ENCODE results near the gene LRRN3. TPM values are rescaled to one million over a fixed set of nuclear protein-coding genes. Genes with fewer than 3 reads are reported as not detected.

LRRN3 gene
- total and polyA plus RNA-seq, 2 experiments from 2014 or later: 0.40 TPM; not detected in 1

DNA sequence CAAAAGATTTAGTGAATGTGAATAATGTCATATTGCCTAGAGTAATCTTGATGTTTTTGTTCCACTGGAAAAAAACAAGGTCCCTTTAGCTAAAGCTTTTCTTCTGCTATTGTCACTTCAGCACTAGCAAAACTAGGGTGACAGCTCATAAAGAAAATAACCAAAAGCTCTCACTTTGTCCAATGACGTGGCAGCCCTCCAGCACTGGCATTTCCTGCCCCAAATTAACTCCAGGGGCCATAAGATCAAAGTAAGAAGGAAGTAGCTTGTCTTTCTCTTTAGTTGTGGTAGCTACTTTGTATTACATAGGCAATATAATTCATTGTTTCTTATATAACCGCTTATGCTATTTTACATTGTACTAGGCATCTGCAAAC, 47.3 kb downstream of the LRRN3 start (continued):
- TF ChIP-seq, protein P1, sequence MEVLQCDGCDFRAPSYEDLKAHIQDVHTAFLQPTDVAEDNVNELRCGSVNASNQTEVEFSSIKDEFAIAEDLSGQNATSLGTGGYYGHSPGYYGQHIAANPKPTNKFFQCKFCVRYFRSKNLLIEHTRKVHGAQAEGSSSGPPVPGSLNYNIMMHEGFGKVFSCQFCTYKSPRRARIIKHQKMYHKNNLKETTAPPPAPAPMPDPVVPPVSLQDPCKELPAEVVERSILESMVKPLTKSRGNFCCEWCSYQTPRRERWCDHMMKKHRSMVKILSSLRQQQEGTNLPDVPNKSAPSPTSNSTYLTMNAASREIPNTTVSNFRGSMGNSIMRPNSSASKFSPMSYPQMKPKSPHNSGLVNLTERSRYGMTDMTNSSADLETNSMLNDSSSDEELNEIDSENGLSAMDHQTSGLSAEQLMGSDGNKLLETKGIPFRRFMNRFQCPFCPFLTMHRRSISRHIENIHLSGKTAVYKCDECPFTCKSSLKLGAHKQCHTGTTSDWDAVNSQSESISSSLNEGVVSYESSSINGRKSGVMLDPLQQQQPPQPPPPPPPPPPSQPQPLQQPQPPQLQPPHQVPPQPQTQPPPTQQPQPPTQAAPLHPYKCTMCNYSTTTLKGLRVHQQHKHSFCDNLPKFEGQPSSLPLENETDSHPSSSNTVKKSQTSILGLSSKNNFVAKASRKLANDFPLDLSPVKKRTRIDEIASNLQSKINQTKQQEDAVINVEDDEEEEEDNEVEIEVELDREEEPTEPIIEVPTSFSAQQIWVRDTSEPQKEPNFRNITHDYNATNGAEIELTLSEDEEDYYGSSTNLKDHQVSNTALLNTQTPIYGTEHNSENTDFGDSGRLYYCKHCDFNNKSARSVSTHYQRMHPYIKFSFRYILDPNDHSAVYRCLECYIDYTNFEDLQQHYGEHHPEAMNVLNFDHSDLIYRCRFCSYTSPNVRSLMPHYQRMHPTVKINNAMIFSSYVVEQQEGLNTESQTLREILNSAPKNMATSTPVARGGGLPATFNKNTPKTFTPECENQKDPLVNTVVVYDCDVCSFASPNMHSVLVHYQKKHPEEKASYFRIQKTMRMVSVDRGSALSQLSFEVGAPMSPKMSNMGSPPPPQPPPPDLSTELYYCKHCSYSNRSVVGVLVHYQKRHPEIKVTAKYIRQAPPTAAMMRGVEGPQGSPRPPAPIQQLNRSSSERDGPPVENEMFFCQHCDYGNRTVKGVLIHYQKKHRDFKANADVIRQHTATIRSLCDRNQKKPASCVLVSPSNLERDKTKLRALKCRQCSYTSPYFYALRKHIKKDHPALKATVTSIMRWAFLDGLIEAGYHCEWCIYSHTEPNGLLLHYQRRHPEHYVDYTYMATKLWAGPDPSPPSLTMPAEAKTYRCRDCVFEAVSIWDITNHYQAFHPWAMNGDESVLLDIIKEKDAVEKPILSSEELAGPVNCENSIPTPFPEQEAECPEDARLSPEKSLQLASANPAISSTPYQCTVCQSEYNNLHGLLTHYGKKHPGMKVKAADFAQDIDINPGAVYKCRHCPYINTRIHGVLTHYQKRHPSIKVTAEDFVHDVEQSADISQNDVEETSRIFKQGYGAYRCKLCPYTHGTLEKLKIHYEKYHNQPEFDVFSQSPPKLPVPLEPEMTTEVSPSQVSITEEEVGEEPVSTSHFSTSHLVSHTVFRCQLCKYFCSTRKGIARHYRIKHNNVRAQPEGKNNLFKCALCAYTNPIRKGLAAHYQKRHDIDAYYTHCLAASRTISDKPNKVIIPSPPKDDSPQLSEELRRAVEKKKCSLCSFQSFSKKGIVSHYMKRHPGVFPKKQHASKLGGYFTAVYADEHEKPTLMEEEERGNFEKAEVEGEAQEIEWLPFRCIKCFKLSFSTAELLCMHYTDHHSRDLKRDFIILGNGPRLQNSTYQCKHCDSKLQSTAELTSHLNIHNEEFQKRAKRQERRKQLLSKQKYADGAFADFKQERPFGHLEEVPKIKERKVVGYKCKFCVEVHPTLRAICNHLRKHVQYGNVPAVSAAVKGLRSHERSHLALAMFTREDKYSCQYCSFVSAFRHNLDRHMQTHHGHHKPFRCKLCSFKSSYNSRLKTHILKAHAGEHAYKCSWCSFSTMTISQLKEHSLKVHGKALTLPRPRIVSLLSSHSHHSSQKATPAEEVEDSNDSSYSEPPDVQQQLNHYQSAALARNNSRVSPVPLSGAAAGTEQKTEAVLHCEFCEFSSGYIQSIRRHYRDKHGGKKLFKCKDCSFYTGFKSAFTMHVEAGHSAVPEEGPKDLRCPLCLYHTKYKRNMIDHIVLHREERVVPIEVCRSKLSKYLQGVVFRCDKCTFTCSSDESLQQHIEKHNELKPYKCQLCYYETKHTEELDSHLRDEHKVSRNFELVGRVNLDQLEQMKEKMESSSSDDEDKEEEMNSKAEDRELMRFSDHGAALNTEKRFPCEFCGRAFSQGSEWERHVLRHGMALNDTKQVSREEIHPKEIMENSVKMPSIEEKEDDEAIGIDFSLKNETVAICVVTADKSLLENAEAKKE (CRISPR knock-in tag; IDR thresholded peaks at IDR 0.05): no peak
- TF ChIP-seq STAT1 (IDR thresholded peaks at IDR 0.05; ENCODE audit: unreplicated experiment) (no peak), NANOG (IDR thresholded peaks at IDR 0.05; ENCODE audit: borderline replicate concordance) (no peak), EZH2 (IDR thresholded peaks at IDR 0.05; ENCODE audit: low read depth, unreplicated experiment) (no peak), CREB1 (CRISPR knock-in tag; IDR thresholded peaks at IDR 0.05; ENCODE audit: low read depth) (no peak)

DNA sequence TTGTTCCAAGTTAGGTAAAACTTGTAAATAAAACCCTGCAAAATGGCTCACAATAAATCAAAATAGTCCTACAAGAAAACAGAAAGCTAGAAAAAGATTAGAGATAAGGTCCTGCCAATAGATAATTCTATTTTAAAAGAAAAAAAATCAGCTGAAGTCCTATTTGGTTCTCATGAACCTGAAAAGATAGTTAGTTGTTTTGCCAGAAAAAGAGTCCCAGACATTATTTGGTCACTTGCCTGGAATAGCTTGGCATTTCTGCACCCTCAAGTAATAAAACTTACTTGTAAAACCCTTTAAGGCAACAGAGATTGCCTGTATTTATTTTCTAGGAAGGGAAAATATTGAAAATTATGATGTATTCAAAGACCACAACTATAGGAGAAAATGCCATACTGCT, 47.7 kb downstream of the LRRN3 start:
- no peaks in the 10 kb centered on the region for H3K79me2 ChIP-seq (replicated peaks; ENCODE audit: insufficient read depth)
- no peaks in the 10 kb centered on the region for H3K36me3 ChIP-seq (ENCODE audit: insufficient read depth)
- no peaks in the 10 kb centered on the region for H3K36me3 Mint-ChIP-seq (ENCODE audit: low read depth)
- no peaks in the 10 kb centered on the region for H3K9me2 ChIP-seq (ENCODE audit: insufficient read depth)
- H3K4me1 Mint-ChIP-seq: peaks cover 7% of the 10 kb centered on the region; the same call in 1 of the 3 replicates
- H3K27ac ChIP-seq (ENCODE audit: low read depth): no peak overlapping the region
- H3K4me3 Mint-ChIP-seq: no peak overlapping the region
- H2AFZ ChIP-seq: no peak overlapping the region
- no peaks in the 10 kb centered on the region for H3F3A ChIP-seq (replicated peaks; ENCODE audit: low read depth)
- no peak overlapping the region for H3K4me3 ChIP-seq
- H3K27me3 Mint-ChIP-seq (ENCODE audit: insufficient read depth, low read depth, poor library complexity): peaks cover 2% of the 10 kb centered on the region
- H4K20me1 ChIP-seq (replicated peaks; ENCODE audit: insufficient read depth): no peaks in the 10 kb centered on the region
- ATAC-seq (no peak), DNase-seq (ENCODE audit: low spot score) (no peak)
- peaks cover 9% of the 10 kb centered on the region for H3K4me1 ChIP-seq (ENCODE audit: insufficient read depth)
- H3K27me3 ChIP-seq (ENCODE audit: insufficient read depth): no peaks in the 10 kb centered on the region
- no peaks in the 10 kb centered on the region for H3K9me3 Mint-ChIP-seq
- no peak overlapping the region for H3K27ac Mint-ChIP-seq
- no peak overlapping the region for H3K4me2 ChIP-seq
- TF ChIP-seq EZH2phosphoT487 (IDR thresholded peaks at IDR 0.05; ENCODE audit: unreplicated experiment) (no peak), ZNF331 (CRISPR knock-in tag; IDR thresholded peaks at IDR 0.05; ENCODE audit: low read depth) (no peak), NANOG (IDR thresholded peaks at IDR 0.05; ENCODE audit: borderline replicate concordance) (no peak), EZH2 (IDR thresholded peaks at IDR 0.05; ENCODE audit: low read depth, unreplicated experiment) (no peak), CREB1 (CRISPR knock-in tag; IDR thresholded peaks at IDR 0.05; ENCODE audit: low read depth) (no peak)
- TF ChIP-seq, protein P2, sequence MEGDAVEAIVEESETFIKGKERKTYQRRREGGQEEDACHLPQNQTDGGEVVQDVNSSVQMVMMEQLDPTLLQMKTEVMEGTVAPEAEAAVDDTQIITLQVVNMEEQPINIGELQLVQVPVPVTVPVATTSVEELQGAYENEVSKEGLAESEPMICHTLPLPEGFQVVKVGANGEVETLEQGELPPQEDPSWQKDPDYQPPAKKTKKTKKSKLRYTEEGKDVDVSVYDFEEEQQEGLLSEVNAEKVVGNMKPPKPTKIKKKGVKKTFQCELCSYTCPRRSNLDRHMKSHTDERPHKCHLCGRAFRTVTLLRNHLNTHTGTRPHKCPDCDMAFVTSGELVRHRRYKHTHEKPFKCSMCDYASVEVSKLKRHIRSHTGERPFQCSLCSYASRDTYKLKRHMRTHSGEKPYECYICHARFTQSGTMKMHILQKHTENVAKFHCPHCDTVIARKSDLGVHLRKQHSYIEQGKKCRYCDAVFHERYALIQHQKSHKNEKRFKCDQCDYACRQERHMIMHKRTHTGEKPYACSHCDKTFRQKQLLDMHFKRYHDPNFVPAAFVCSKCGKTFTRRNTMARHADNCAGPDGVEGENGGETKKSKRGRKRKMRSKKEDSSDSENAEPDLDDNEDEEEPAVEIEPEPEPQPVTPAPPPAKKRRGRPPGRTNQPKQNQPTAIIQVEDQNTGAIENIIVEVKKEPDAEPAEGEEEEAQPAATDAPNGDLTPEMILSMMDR (conservative IDR thresholded peaks at IDR 0.05; ENCODE audit: low read depth in 2 of 2): no peak
- TF ChIP-seq, protein P3, sequence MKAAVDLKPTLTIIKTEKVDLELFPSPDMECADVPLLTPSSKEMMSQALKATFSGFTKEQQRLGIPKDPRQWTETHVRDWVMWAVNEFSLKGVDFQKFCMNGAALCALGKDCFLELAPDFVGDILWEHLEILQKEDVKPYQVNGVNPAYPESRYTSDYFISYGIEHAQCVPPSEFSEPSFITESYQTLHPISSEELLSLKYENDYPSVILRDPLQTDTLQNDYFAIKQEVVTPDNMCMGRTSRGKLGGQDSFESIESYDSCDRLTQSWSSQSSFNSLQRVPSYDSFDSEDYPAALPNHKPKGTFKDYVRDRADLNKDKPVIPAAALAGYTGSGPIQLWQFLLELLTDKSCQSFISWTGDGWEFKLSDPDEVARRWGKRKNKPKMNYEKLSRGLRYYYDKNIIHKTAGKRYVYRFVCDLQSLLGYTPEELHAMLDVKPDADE (IDR thresholded peaks at IDR 0.05): no peak

All from GM23338 (cell line).